OCI-LY7 (cell line): ENCODE results near the gene MYBBP1A. TPM values are rescaled to one million over a fixed set of nuclear protein-coding genes. Genes with fewer than 3 reads are reported as not detected.

Experiments
- BruUV-seq: library from RNA; stranded (reverse); fragments of 400-500 nt; replicated peaks from 2 replicates; lab custom pipeline; 2021; lab: Mats Ljungman, UMichigan
- CTCF ChIA-PET: fragments of 300-600 bp; sonication (Branson Sonifier 250); formaldehyde crosslinking; loops from one replicate; lab custom pipeline; 2022; ENCODE audit warnings: antibody characterized with exemption; ENCODE audit not compliant: unreplicated experiment; lab: Charles Lee
- POLR2A ChIA-PET: fragments of 300-600 bp; sonication (Branson Sonifier 250); formaldehyde crosslinking; loops from one replicate; lab custom pipeline; 2022; ENCODE audit warnings: antibody characterized with exemption; lab: Charles Lee
- DNase-seq: peaks from one replicate; pipeline ENCODE4 v3.0.0-alpha.2; 2015; ENCODE audit warnings: low spot score
- H2AFZ ChIP-seq: fragments of 200-600 bp; sonication (generic), shearing (Covaris generic); 2 replicates; pipeline ENCODE4 v1.6.1; 2014; ENCODE audit warnings: mild to moderate bottlenecking, antibody characterized with exemption, low read length, moderate library complexity
- H3K27ac ChIP-seq: fragments of 200-600 bp; sonication (generic); 2 replicates; pipeline ENCODE4 v1.5.1; 2014; ENCODE audit warnings: mixed run types, low read depth, mild to moderate bottlenecking, moderate library complexity, low read length, inconsistent platforms; ENCODE audit not compliant: poor library complexity, severe bottlenecking
- H3K36me3 ChIP-seq: fragments of 200-600 bp; sonication (generic); 2 replicates; pipeline ENCODE4 v1.6.1; 2014; ENCODE audit warnings: mild to moderate bottlenecking, antibody characterized with exemption, low read length, moderate library complexity, mixed read lengths; ENCODE audit not compliant: insufficient read depth
- H3K4me1 ChIP-seq: fragments of 200-600 bp; sonication (generic); 2 replicates; pipeline ENCODE4 v1.5.1; 2014; ENCODE audit warnings: mild to moderate bottlenecking, low read length; ENCODE audit not compliant: insufficient read depth, poor library complexity, severe bottlenecking
- H3K4me2 ChIP-seq: fragments of 200-600 bp; sonication (generic); 2 replicates; pipeline ENCODE4 v1.6.1; 2014; ENCODE audit warnings: mild to moderate bottlenecking, low read length
- H3K4me3 ChIP-seq: fragments of 200-600 bp; sonication (generic); 2 replicates; pipeline ENCODE4 v1.5.1; 2014; ENCODE audit warnings: mild to moderate bottlenecking, low read depth, low read length; ENCODE audit not compliant: poor library complexity, severe bottlenecking
- H3K79me2 ChIP-seq: fragments of 200-600 bp; sonication (generic); 2 replicates; pipeline ENCODE4 v1.6.1; 2016; ENCODE audit warnings: low read depth, mild to moderate bottlenecking, low read length, moderate library complexity, mixed read lengths; ENCODE audit not compliant: insufficient read depth
- H3K9me2 ChIP-seq: fragments of 200-600 bp; sonication (generic); 2 replicates; pipeline ENCODE4 v1.6.1; 2016; ENCODE audit warnings: mild to moderate bottlenecking, low read length, mixed read lengths; ENCODE audit not compliant: insufficient read depth
- H3K9me3 ChIP-seq: fragments of 200-600 bp; sonication (generic); 2 replicates; pipeline ENCODE4 v1.6.1; 2014; ENCODE audit warnings: mild to moderate bottlenecking, mixed run types, low read length, mixed read lengths
- H4K20me1 ChIP-seq: fragments of 200-600 bp; sonication (generic); 2 replicates; pipeline ENCODE4 v1.6.1; 2014; ENCODE audit warnings: mild to moderate bottlenecking, antibody characterized with exemption, low read length, moderate library complexity, mixed read lengths; ENCODE audit not compliant: insufficient read depth
- CTCF ChIP-seq: fragments of 200-600 bp; sonication (generic); conservative IDR thresholded peaks from 2 replicates; pipeline ENCODE4 v1.5.1; 2014; ENCODE audit warnings: mild to moderate bottlenecking, antibody characterized with exemption, low read length, moderate library complexity, mixed read lengths
- EZH2phosphoT487 ChIP-seq: fragments of 200-600 bp; sonication (generic); IDR thresholded peaks from 2 replicates; pipeline ENCODE4 v1.6.1; 2018; ENCODE audit warnings: low read depth, borderline replicate concordance, mild to moderate bottlenecking, mixed run types, antibody characterized with exemption, low read length, moderate library complexity, mixed read lengths
- intact Hi-C: fragments of 100-400 bp; cut with micrococcal nuclease; formaldehyde crosslinking; loops from one replicate; pipeline ENCODE4 v1.10.0; 2022; ENCODE audit not compliant: unreplicated experiment
- total RNA-seq, 2 experiments: library from RNA; depleted of rRNA in 1 of 2; stranded (reverse); fragments of >200 nt in 1 of 2; shearing (Covaris generic) in 1 of 2; gene quantifications; 2 replicates each; pipeline ENCODE4 v1.2.3, GENCODE V29; 2014 to 2022

MYBBP1A gene
- total RNA-seq, 2 experiments from 2014 or later = 131 to 142 TPM

GRCh38 chr17:4604111-4604644, 49.0 kb upstream of the MYBBP1A start:
- CTCF ChIA-PET = no interaction called here
- BruUV-seq = no TSS peak
- POLR2A ChIA-PET = no interaction called here
- H3K4me2 ChIP-seq = no peak overlapping the region
- intact Hi-C loops = no loop called here
- H3K9me3 ChIP-seq = no peaks in the 10 kb centered on the region
- TF ChIP-seq EZH2phosphoT487 (no peak), CTCF (no peak)
- H3K9me2 ChIP-seq = no peaks in the 10 kb centered on the region
- no peak for DNase-seq
- no peak overlapping the region for H2AFZ ChIP-seq
- H3K36me3 ChIP-seq = no peaks in the 10 kb centered on the region
- no peaks in the 10 kb centered on the region for H4K20me1 ChIP-seq
- no peaks in the 10 kb centered on the region for H3K79me2 ChIP-seq
- no peak overlapping the region for H3K27ac ChIP-seq
- H3K4me1 ChIP-seq = no peaks in the 10 kb centered on the region
- H3K4me3 ChIP-seq = no peak overlapping the region

GRCh38 chr17:4602041-4602440, 46.9 kb upstream of the MYBBP1A start:
- H2AFZ ChIP-seq = no peak overlapping the region
- H3K4me3 ChIP-seq = no peak overlapping the region
- no TSS peak for BruUV-seq
- TF ChIP-seq CTCF (no peak), EZH2phosphoT487 (no peak)
- no peaks in the 10 kb centered on the region for H3K9me3 ChIP-seq
- H4K20me1 ChIP-seq = no peaks in the 10 kb centered on the region
- intact Hi-C loops = no loop called here
- H3K79me2 ChIP-seq = no peaks in the 10 kb centered on the region
- ChIA-PET POLR2A (interaction anchor here (0.6 kb wide), 1 partner anchor 279 kb away, joined by 3 read pairs; no protein-coding TSS in a partner anchor), CTCF (no interaction called here)
- no peaks in the 10 kb centered on the region for H3K4me1 ChIP-seq
- no peak for DNase-seq
- no peaks in the 10 kb centered on the region for H3K9me2 ChIP-seq
- no peaks in the 10 kb centered on the region for H3K36me3 ChIP-seq
- H3K27ac ChIP-seq = no peak overlapping the region
- no peak overlapping the region for H3K4me2 ChIP-seq

- no peak for TF ChIP-seq EZH2phosphoT487
- Histone ChIP-seq H3K4me3 (no peak overlapping the region), H3K4me1 (no peaks in the 10 kb centered on the region), H3K36me3 (no peaks in the 10 kb centered on the region), H4K20me1 (no peaks in the 10 kb centered on the region), H2AFZ (no peak overlapping the region), H3K9me3 (no peaks in the 10 kb centered on the region), H3K4me2 (no peak overlapping the region), H3K9me2 (no peaks in the 10 kb centered on the region), H3K79me2 (no peaks in the 10 kb centered on the region), H3K27ac (no peak overlapping the region)
- CTCF ChIA-PET = no interaction called here
- no peak for DNase-seq
- intact Hi-C loops = no loop called here
- BruUV-seq = no TSS peak
- POLR2A ChIA-PET = no interaction called here
Measured at GRCh38 chr17:4601326-4601725, 46.1 kb upstream of the MYBBP1A start.
